Stimulated activated CD4-positive, alpha-beta T cell treated with anti-CD3 and anti-CD28 coated beads, Interleukin-2, amount 100 ng/mL, for 48 hours (primary cell): ENCODE measurements around the gene DLG2.
"Not testable (repeated sequence)": the region's sequence is repeated elsewhere in the genome, so short reads cannot be mapped to it uniquely, and the experiment has no call there.

Experiments
- DNase-seq, 2 donors: peaks; one replicate each; pipeline ENCODE4 v3.0.0-alpha.2; 2020

Gene DLG2

GRCh38 chr11:83809274-83809673 lies 1817.9 kb downstream of the DLG2 start:
- DNase-seq, result no peak

DNA sequence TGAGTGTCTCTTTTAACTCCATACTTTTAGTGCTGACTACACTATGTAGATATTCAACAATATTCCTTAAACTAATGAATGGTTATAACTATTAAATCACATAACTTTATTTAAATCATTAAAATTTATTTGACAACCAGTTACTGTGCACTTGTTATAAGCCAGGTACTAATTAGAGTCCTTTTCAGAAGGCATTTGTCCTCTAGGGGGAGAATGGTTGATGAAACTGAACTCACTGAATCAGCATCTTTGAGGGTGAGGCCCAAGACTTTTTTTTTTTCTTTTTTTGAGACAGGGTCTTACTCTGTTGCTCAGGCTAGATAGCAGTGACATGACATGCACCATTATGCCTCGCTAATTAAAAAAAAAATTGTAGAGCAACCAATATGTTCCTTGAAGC lies 1825.3 kb downstream of the DLG2 start:
- no peak for DNase-seq

GRCh38 chr11:83793310-83793709 lies 1833.8 kb downstream of the DLG2 start:
- no peak for DNase-seq

DNA sequence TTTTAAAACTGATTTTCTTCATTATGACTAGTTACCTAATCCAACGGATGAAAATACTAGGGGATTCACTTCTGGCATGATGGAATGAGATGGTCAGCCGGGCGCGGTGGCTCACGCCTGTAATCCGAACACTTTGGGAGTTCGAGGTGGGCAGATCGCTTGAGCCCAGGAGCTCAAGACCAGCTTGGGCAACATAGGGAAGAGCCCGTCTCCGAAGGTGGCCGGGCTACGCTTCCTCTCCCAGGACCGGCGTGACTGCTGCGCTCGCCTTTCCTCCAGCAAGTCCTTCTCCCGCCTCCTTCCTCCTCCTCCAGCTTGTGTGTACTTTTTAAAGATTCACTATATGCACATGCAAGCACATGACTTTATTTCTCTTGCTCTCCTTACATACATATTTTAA lies 1835.6 kb downstream of the DLG2 start:
- no peak for DNase-seq

DNA sequence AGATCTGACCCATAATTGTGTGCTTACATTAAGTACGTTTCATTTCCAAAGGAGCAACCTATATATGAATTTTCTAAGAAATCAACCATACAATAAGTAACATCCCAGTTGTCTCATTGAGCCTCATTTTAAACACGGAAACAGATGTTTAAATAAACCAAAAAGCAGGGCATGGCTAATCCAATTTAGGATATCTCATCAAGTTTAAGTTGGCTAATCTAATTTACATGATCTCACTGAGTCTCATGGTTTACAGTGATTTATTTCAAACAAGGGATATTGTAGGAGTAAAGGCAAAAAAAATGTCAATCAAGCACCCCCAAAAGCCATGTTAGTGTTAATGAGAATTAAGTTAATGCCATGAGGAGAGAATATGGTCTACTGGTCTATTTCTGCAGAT lies 1841.2 kb downstream of the DLG2 start:
- DNase-seq, result no peak

DNA sequence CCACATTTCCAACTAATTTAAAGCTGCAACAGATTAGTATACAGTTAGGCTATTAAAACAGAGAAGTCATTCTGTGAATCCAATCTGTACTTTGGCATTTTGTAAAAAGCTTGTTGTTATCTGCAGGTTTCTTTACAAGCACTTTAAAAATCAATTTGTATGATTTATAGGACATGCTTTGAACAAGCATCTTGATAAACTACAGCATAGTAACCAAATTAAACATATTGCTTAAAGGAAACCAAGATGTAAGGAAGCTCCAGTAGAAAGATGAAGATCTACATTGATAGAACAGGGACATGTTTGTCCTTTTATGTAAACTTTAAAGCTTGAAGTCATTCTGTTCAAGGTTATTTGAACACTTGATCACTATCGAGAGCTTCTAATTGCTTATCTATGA lies 1842.7 kb downstream of the DLG2 start:
- DNase-seq, result no peak

DNA sequence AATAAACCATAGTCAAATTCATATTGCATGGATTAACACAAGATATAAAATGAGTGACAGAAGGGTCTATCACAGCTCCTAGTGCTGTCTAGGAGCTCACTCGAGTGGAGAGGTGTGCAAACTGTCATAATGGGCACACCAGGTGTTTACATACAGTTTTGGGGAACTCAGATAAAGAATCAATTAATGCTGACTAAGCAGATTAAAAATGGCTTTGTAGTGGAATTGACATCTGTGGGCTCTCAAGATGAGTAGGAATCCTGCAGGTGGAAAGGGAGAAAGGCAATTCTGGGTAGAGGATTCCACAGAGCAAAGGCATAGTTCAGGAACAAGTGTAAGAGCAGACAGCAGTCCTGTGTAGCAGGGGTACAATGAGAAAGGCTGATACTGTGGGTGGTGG lies 1844.8 kb downstream of the DLG2 start:
- no peak for DNase-seq

DNA sequence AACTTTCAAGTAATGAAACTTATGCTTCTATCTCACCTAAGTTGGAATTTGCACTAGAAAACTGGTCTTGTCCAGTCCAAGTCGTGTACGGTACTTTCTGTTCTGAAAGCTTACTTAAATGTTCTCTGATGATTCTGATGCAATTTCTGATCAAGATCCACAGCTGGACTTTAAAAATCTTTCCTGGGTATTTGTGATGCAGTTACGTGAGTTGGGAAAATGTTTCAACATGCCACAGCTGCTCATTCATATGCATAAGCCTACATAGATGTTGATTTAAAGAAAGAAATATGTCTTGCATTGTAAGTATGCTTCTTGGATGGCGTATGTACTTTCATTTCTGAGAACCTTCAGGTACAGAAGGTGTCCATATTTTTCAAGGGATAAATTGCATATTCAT lies 1847.3 kb downstream of the DLG2 start:
- no peak for DNase-seq

DNA sequence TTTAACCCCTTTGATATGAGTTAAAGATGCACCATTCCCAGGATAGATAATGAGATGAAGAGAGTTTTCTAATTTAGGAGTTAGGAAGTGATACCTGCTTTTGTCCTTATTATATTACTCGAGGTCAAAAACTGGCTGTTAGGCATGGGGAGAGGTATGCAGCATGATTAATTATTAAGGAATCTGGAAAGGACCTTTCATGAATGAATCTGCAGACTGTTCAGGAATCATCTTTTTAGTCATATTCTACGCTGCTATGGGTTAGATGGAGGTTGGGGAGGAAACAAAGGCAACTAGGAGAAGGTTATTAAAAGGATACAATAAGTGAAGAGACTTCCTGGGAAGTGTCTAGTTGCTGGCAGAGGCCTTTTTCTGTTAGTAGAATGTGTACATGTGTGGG lies 1848.5 kb downstream of the DLG2 start:
- DNase-seq, result no peak

DNA sequence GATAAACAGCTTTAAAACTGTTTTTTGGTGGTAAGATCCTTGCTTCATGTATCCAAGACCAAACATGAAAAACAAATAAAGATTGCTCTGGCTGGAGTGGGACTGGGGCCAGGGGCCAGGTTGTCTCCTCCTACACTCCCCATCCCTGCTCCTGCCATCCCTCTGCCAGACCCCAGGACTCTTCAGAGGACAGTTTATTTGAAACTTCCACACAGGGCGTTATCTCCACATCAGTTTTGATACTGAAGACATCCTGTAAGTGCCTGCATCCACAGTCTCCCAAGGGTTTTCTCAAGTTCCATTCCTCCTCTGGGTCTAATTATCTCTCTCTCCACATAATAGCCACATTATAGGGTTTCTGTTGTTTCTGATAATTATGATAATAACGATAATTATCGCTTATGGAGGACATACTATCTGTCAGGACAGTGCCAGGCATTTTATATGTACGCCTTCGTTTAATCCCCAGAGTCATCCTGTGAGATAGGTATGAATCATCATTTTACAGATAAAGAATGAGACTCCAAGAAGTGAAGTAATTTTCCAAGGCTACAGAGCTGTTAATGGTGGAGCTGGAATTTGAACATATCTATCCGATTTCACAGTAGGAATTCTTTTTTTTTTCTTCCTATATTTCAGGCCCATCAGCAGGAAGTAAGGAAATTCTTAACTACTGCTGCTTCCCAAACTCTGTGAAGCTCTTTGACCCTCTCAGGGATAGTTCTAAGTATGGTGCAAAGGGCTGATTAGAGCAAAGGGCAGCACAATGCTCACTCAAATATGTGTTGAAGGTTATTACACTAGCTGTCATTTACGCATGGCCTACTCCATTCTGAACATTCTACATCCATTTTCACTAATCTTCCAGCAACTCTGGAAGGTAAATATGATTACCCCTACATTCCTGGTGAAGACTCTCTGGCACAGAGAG lies 1852.9 kb downstream of the DLG2 start:
- no peak for DNase-seq

GRCh38 chr11:83768489-83768888 lies 1858.7 kb downstream of the DLG2 start:
- DNase-seq, result no peak

DNA sequence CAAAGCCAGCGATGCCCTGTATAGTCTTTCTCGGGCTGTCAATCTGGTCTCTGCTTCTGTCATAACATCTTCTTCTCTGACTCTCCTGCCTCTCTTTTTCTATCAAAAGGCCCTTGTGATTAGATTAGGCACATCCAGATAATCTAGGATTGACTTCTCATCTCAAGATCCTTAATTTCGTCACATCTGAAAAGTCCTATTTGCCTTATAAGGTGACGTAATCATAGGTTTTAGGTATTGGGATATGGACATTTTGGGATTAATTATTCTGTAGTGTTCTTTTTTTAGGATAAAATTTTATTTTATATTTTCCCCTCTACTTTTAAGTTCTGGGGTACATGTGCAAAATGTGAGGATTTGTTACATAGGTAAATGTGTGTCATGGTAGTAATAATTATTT lies 1860.2 kb downstream of the DLG2 start:
- DNase-seq, result no peak

DNA sequence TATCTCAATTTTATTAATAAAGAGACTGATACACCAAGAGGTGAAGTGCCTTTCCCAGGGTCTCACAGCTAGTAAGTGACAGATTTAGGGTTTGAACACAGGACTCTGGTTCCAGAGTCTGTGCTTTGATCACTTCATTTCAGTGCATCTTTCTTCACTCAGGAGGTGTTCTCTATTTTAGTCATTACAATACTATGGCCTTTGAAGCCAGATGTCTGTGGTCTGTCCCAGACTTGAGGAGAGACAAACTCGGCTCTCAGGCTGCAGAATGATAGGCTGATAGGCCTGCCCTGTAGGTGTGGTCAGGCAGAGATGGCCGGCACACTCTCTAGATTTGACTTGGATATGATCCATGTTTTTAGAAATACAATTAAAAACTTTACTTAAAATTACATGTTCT lies 1862.5 kb downstream of the DLG2 start:
- DNase-seq, result no peak

GRCh38 chr11:83760932-83761331 lies 1866.2 kb downstream of the DLG2 start:
- no peak for DNase-seq

- no peak for DNase-seq
Measured at GRCh38 chr11:83759148-83759547, 1868.0 kb downstream of the DLG2 start.

DNA sequence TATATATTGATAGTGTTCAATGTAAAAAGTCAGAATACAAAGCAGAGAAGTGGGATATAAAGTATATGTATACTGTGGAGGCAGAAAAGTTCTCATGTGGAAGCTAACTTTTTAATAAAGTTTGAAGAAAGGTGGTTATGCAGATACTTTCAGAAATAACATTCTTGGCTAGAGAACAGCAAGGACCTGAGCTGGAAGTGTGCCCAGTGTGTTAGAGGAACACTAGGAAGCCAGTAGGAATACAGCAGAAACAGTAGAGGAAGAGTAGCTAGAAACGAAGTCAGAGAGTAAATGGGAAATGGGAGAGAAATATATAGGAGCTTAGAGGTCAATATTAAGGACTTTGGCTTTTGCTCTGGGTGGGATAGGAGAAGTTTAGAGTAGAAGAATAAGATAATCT lies 1876.1 kb downstream of the DLG2 start:
- DNase-seq, result no peak

GRCh38 chr11:83746921-83747585 lies 1880.1 kb downstream of the DLG2 start:
- DNase-seq, result no peak

GRCh38 chr11:83744620-83745192 lies 1882.4 kb downstream of the DLG2 start:
- DNase-seq, result no peak

- DNase-seq, result no peak
Measured at GRCh38 chr11:83736684-83737083, 1890.5 kb downstream of the DLG2 start.

- no peak for DNase-seq
Measured at GRCh38 chr11:83734120-83734519, 1893.0 kb downstream of the DLG2 start.

GRCh38 chr11:83731288-83731687 lies 1895.9 kb downstream of the DLG2 start:
- DNase-seq, result not testable (repeated sequence)

- no peak for DNase-seq
Measured at GRCh38 chr11:83728281-83728680, 1898.9 kb downstream of the DLG2 start.

DNA sequence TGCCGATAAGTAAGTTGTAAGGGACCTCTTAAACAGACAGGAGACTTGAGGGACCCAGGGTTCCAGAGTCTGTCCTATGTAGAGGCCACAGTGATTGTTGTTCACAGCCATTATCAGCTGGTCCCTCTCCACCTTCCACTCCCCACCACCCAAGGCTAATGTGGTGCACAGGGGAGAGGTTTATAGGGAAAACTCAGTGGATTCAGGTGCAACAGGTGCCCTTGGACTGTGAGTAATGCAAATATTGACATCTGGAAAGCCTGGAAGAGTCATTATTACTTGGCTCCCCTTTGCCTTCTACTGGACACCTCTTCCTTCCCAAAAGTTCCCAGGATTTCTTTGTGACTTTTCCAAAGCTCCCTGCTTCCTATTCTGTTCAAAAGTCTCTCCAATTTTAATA lies 1899.9 kb downstream of the DLG2 start:
- no peak for DNase-seq

- DNase-seq, result no peak
Measured at GRCh38 chr11:83726316-83726715, 1900.8 kb downstream of the DLG2 start.
